ENCODE data around the gene ZNF524. TPM values are rescaled to one million over a fixed set of nuclear protein-coding genes. Genes with fewer than 3 reads are reported as not detected.

ZNF524 gene
- total and polyA plus RNA-seq, 9 of the 15 experiments (the other 6 are each of a cell fraction or from before 2014, with no cell fraction given), result 0.08 to 15.6 (median 2.9) TPM

GRCh38 chr19:55599468-55599841, 633 bp upstream of the ZNF524 start, which contains the start of gene FIZ1 (continued):
- TF ChIP-seq TCF15 (CRISPR knock-in tag; IDR thresholded peaks at IDR 0.05) (no peak), ZNF384 (IDR thresholded peaks at IDR 0.05; ENCODE audit: low read depth, low read length) (peak; percentile 6; the same call in 1 of the 2 replicates), ZNF3 (CRISPR knock-in tag; IDR thresholded peaks at IDR 0.05) (no peak), EZH2 (IDR thresholded peaks at IDR 0.05; ENCODE audit: borderline replicate concordance, low read depth, low read length) (no peak), ZNF740 (CRISPR knock-in tag; IDR thresholded peaks at IDR 0.05) (no peak; the same call in 1 of the 2 replicates), ZNF740 (tag; IDR thresholded peaks at IDR 0.05) (peak in 1 of 2 experiments; percentile 83; a peak in 1 of 4 replicates), PYGO2 (tag; IDR thresholded peaks at IDR 0.05) (no peak), REST (IDR thresholded peaks at IDR 0.05; ENCODE audit: borderline replicate concordance) (no peak), REST (CRISPR knock-in tag; IDR thresholded peaks at IDR 0.05; ENCODE audit: low read depth) (no peak), NR0B1 (IDR thresholded peaks at IDR 0.05; ENCODE audit: partially characterized antibody) (no peak), GABPB1 (CRISPR knock-in tag; IDR thresholded peaks at IDR 0.05) (peak; percentile 94), BDP1 (IDR thresholded peaks at IDR 0.05; ENCODE audit: insufficient read depth, insufficient read length) (no peak), SOX6 (IDR thresholded peaks at IDR 0.05) (no peak; the same call in 1 of the 2 replicates), ETV1 (tag; conservative IDR thresholded peaks at IDR 0.05; ENCODE audit: low read depth) (peak; percentile 66; the same call in 1 of the 2 replicates), SAFB2 (IDR thresholded peaks at IDR 0.05; ENCODE audit: borderline replicate concordance, low read depth, low read length, severe bottlenecking) (no peak), PURB (CRISPR knock-in tag; IDR thresholded peaks at IDR 0.05; ENCODE audit: low read depth) (no peak), BRD9 (IDR thresholded peaks at IDR 0.05; ENCODE audit: low read depth, partially characterized antibody) (no peak), BCOR (IDR thresholded peaks at IDR 0.05) (no peak)
